NCI-H146 treated with DMSO at 0.1 percent for 48 hours (cell line): ENCODE measurements around the gene TPRG1L.

Source experiments
- DNase-seq: peaks from one replicate; lab custom pipeline; 2025; ENCODE audit not compliant: unreplicated experiment; lab: John Stamatoyannopoulos, UW

Gene TPRG1L

DNA sequence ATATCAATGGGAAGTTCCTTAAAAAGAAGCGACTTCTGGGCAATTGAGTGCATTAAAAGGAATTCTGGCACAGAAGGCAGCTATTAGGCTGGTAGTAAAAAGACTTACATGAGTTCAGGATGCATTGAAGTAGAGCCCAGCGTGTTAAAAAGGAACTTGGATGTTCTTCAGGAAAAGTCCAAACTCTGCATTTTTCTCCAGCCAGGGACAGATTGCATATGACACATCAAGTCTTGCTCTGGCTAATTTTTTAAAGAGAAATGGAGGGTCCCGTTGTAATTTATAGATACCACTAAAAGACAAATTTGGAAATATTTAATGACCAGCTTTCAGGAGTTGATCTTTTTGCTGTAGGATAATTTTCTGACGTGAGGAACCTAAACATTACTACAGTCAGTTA, 1.2 kb downstream of the TPRG1L start:
- no peak for DNase-seq

DNA sequence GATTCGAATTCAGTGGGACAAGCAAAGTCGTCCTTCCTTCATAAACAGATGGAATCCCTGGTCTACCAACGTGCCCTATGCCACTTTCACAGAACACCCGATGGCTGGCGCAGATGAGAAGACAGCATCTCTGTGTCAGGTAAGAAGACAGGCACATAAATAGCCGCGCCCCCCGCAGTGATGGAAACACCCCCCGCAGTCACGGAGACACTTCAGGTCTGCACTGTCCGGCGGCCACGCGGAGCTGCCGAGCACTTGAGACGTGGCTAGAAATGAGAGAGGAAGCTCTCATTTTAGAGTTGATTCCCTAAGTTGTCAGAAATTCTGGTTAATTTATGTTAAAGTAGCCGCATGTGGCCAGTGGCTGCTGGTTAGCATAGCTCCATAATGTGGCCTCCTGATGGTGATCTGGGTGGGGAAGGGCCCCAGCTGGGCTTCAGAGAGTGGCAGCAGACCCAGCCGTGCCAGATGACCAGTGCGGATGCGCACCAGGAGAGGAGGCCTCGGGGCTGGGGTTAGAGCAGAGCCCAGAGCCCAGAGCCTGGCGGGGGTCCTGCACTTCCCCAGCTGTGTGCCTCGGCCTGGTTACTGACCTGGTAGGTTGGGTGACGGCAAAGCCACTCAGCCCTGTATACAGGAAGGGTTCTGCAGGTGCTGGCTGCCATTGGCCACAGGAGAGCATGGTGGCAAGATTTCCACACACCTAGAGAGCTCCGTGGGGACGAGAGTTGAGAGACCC, 2.9 kb downstream of the TPRG1L start:
- no peak for DNase-seq

DNA sequence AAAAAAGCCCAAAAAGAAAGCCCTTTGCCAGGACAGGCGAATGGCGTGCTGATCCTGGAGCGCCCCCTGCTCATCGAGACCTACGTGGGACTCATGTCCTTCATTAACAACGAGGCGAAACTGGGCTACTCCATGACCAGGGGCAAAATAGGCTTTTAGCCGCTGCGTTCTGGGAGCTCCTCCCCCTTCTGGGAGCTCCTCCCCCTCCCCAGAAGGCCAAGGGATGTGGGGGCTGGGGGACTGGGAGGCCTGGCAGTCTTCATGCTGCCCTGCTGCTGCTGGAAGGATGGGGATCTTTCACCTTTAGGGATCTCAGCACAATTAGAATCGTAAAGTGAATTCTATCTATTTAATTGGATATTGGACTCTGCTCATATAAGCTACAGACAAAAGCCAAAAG, 3.6 kb downstream of the TPRG1L start:
- DNase-seq, result no peak

DNA sequence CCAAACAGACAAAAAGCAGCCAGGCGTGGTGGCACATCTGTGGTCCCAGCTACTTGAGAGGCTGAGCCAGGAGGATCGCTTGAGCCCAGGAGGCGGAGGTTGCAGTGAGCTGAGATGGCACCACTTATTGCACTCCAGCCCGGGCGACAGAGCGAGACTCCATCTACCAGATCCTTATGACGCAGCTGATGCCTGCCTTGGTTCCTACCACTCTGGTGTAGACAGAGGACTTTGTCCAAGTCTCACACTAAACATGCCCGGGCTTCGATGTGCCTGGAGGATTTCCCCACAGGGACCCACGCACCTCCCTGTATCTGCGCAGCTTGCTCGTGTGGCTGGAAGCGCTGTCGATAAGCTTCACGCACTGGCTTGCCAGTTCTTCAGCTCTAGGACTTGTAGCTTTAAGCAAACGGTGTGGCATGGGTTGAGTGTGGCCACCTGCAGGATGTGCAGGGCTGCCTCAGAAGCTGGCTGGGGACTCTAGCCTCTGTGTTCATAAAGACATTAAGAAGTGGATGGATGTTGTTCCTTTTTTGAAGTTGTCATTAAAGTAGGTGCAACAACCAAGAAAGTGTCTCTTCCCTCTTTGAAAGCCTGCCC, 4.8 kb downstream of the TPRG1L start:
- DNase-seq, result no peak

DNA sequence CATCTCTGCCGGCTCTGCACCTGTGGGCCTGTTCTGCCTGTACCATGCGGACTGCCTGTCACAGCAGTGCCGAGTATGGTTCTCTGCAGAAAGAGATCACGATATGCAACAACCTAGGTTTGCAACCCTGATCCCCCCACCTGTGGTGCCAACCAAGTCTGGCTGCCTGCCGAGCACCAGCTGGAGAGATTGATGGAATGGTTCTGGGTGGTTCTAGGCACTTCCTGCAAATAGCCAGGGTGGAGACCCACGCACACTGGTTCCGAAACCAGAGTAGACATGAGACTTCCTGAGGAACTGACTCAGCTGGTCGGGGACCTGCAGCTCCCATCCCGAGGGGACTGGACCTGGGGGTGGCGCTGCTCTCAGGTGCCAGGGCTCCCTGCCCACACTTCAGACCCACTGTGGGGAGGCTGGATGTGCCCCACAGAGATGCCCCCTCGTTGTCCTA, 5.4 kb downstream of the TPRG1L start:
- no peak for DNase-seq

DNA sequence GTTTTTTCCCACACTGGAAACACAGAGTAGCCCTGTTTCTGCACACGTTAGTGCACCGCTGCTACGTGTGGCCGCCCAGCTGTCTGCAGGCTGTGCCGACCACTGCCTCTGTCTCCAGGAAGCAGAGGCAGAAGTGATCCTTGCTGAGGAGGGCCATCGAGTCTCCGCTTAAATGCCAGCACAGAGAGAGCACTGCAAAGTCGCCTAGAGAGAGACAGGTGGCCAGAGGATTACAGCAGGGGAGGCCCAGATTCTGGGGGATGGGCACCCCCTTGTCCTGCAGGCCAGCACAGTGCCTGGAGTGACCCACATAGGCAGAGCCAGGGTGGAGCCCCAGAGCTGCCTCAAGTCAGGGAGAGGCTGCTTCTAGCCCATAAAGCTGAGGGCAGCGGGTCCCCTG, 6.1 kb downstream of the TPRG1L start:
- DNase-seq, result no peak

DNA sequence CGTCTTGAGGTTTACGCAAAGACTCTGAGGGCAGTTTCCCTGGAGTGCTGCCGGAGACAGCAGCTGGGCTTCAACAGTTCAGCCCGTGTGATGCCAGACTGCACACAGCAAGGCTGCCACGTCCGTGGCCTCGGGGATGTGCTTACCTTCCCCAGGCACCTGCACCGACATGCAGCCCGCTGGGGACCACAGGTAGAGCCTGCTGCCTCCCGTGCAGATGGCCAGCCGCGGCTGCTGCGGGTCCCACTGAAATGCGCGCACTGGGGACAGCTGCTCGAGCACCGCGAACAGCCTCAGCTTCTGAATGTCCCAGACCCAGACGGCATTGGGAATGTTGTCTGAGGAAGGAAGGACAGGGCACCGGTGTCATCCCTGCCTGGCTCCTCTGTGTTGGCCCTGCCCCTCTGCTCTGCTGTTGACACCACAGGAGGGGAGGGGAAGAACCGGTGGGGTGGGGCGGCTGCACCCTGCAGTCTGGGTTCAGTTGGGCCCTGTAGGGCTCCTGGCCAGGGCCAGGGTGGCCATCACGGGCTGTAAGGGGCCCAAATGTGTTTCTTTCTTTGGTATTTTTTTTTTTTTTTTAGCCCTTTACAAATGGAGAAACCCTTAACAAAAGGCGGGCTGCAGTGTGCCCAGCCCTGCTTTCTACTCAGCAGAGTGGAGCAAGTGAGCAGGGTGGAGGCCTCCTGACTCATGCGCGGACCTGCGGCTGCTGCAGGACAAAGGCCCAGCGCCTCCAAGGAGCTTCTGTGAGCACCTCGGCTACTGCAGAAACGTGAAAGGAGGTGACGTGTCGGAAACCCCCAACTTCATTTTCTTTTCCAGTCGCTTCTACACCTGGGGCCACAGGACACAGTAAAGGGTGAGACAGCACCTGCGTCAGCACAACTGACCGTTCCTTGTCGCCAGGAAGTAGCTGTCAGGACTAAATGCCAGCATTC, 6.8 kb downstream of the TPRG1L start:
- no peak for DNase-seq

DNA sequence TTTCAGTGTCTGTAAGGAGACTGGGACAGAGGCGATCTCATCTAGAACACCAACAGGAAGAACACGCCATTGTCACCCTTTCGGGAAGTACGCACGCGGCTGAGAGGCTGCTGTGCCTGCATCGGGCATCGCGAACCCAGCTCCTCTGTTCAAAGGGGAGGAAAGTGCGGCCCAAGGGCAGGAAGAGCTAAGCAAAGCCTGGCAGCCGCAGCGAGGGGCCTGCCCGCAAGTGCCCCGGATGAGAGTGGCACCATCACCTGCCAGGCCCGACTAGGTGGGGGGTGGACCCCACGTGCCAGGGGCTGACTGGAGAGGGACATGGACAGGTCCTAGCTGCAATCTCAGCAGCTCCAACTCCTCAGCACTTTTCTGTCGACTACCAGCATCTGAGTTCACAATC, 7.5 kb downstream of the TPRG1L start:
- no peak for DNase-seq

DNA sequence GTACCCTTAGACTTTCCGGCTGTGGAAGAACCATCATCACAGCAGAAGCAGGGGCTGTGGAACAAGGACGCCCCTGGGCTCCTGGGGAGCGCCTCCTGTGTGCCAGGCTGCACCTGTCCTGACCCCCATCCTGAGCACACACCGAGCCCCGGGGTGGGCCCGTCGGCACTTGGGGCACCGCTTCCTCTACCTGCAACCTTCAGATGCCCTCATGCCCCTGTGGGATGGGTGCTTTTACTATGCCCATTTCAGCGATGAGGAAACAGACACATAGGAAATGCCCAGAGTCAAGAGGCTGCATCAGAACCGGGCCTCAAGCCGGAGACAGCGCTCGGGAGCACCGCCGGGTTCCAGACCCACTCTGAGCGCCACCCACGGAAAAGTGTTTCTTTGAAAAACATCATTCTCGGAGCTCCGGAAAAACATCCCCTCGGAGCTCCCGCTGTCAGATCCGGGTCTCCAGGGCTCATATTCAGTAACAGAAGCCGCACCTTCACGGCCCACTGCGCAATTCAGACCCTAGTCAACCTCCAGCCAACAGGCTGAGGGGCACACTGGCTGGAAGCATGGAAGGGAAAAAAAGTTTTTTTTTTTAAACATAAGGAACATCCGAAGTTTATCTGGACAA, 8.0 kb downstream of the TPRG1L start:
- DNase-seq, result no peak

DNA sequence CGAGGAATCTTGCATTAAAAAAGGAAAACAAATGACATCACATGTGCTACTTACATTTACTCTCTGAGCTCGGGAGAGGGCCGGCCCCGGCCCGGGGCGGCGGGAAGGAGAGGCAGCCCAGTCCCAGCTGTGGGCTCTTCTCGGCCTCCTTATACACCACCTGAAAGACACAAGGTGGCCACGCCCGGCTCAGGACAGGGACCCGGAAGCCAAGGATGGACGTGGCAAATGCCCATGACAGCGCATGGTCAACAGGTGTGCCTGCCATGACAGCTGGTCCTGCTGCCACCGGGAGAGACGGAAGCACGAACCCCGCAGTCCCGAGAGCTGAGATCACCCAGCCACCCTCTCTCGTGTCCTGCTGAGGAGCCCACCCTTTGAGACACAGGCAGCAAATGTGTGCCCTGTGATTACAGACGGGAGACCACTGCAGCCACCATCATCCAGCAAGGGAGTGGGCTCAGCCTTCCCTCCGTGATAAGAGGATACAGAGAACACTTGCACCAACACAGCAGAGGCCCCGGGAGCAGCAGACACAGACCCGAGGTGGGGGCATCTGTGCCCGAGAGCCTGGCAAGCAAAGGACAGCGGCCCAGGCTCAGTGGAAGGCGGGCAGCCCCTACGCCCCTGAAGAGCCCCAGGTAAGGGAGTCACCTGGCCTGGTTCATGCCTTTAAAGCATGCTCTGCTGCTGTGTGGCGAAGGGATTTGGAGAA, 8.7 kb downstream of the TPRG1L start:
- DNase-seq, result no peak

DNA sequence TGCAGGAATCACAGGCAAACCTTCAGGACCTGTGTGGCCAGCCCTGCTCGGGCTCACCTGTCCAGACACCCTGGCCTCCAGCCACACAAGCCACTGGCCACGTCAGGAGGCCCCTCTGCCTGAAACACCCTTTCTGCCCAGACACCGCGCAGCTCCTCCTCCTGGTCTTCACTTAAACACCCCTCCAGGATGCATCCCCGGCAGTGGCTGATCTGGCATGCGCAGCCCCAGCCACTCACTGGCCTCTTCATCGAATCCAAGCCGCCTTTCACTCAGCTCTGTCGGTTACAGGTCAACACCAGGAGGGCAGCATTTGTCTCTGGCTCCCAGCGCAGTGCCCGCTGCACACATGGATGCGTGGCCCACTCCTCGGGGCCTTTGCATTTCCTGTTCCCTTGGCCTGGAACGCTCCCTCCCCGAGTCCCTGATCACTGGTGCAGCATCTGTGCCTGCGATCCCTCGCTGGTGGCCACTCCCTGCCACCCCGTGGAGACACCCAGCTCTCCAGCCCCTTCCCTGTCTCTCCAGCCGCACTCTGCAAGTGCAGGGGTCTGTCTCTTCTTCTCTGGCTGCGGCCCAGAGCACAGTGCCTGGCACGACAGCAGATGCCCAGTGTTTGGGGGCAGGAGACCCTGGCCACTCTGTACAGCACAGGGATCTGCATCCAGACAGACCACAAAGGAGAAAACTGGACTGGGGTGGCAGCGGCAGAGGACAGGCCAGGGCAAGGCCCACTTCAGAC, 9.4 kb downstream of the TPRG1L start:
- no peak for DNase-seq

DNA sequence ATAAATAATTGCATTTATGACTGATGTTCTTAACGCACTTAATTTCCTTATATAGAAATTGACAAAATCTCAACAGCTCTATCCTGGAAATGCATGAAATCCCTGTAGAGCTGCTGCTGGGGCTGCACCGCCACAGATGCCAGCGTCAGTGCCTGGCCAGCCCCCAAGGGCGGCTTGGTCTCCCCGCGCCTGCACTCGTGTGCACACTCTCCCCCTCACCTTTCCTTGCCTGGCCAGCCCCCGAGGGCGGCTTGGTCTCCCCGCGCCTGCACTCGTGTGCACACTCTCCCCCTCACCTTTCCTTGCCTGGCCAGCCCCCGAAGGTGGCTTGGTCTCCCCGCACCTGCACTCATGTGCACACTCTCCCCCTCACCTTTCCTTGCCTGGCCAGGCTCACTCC, 11.3 kb downstream of the TPRG1L start:
- DNase-seq, result no peak

DNA sequence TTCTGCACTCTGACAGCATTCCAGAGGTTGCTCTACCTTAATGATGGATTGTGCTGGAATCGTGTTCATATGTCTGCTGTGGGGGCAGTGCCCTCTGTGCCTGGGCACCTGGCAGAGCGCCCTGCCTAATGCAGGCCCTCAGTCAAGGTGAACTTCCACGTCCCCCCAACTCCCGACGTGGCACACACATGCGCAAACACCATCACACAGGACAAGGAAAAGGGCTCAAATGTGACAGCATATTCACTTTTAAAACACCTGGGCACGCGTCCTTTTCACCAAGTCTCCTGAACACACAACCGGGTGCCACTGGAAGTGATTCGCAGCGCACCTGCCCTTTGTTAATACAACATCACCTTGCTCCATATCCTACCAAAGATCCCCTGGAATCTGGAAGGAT, 11.7 kb downstream of the TPRG1L start:
- DNase-seq, result no peak

DNA sequence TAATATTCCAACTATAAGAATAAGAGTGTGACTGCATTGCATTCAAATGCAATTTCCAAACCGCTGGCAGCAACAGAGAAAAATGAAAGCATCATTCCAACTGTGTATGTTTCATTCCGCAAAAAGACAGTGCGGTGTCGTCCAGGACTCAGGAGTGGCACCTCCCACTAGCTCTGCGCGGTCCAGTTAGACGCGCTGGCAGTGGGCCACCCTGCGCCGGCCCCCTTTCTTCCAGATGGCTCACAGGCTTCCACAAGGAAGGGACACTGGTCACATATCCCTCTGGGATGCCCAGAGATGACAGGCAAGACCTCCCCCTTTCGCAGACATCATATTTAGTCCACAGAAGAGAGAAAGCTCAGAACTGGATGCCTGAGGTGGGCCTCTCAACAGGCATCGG, 13.2 kb downstream of the TPRG1L start:
- DNase-seq, result no peak

DNA sequence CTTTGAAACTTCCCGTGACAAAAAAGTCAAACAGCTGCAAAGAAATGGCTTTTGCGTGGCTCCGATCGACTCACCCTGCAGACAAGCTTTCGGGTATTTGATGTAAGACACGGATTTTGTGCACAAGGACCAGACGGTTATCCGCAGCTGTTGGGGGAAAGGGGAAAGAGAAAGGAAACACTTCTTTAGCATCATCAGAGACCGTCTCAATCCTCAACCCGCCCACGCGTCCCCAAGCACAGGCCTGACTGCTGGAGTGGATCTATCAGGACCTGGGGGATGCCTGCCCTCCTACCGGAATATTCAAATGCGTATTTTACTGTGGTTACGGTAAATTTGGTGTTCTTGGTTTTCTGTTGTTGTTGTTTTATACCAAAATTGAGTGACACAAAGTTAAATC, 13.9 kb downstream of the TPRG1L start:
- no peak for DNase-seq

DNA sequence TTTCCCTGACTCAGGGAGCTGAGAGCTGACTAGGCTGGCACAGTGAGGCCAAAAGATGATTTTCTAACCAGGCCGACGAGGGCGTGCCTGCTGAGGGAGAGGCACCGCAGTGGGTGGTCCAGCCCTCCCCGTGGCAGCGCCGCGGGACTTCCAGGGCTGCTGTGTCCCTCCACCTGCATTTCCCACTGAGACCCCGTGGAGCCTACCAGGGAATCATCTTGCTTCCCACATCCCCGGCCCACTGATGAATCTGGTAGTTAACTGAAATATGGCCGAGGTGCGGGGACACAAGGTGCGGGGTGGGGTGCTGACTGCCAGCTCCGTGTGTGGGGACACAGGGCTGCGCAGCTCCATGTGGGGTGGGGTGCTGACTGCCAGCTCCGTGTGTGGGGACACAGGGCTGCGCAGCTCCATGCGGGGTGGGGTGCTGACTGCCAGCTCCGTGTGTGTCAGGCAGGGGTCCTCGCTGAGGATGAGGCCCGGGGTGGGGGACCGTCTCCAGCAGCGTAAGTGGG, 14.6 kb downstream of the TPRG1L start:
- DNase-seq, result no peak

DNA sequence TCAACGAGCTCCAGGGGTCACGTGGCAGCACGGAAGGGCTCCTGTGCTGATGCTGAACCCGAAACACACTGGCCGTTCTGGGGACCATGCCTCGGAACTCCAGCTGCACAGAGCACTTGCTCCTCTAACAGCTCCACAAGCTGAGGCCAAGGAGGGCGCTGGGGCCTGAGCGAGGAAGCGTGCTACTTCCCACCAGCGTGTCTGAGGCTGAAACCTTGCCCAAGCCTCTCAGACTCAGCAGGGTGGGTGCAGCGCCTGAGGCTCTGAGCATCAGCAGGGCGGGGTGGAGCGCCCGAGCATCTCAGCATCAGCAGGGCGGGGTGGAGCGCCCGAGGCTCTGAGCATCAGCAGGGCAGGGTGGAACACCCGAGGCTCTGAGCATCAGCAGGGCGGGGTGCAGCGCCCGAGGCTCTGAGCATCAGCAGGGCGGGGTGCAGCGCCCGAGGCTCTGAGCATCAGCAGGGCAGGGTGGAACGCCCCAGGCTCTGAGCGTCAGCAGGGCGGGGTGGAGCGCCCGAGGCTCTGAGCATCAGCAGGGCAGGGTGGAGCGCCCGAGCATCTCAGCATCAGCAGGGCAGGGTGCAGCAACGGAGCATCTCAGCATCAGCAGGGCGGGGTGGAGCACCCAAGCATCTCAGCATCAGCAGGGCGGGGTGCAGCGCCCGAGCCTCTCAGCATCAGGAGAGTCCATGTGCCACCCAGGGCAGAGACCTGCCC, 15.5 kb downstream of the TPRG1L start:
- DNase-seq, result no peak

DNA sequence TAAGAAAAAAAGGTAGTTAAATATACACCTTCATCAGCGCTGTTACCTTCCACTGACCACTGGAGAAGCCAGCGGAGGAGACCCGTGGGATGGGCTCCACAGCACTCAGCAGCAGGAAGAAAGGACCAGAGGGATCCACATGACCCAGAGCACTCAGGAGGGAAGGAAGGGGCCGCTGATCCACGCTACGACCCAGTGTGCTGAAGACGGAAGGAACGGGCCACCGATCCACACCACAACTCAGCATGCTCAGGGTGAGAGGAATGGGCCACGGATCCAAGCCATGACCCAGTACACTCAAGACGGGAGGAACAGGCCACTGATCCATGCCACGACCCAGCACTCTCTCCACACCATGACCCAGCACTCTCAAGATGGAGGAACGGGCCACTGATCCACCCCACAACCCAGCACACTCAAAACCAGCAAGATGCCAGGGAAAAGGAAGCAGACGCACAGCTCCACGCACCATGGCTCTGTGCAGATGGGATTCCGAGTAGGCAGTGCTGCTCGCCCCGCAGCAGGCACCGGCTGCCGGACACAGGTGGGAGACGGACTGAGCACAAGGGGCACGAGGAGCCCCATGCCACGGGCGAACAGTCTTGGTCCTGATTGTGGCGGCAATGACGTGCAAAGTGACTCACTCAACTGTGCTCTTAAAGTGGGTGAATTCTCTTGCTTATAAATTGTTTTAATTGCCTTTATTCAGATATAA, 16.4 kb downstream of the TPRG1L start:
- DNase-seq, result no peak

DNA sequence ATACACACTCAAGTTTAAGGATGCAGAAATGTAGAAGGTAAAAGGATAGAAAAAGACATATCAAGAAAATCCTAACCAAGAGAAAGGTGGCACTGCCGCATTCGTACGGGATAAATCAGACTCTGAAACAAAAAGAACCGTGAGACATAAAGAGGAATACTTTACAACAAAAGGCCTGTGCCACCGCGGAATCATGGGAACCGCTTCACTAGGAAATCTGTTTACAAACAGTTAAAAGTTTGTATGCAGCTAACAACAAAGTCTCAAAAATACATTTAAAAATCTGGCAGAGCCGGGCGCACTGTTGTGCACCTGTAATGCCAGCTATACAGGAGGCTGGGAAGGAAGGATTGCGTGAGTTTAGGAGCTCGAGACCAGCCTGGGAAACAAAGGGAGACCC, 17.0 kb downstream of the TPRG1L start:
- DNase-seq, result no peak
